ENCODE data around the gene NEK6.

Gene NEK6

DNA sequence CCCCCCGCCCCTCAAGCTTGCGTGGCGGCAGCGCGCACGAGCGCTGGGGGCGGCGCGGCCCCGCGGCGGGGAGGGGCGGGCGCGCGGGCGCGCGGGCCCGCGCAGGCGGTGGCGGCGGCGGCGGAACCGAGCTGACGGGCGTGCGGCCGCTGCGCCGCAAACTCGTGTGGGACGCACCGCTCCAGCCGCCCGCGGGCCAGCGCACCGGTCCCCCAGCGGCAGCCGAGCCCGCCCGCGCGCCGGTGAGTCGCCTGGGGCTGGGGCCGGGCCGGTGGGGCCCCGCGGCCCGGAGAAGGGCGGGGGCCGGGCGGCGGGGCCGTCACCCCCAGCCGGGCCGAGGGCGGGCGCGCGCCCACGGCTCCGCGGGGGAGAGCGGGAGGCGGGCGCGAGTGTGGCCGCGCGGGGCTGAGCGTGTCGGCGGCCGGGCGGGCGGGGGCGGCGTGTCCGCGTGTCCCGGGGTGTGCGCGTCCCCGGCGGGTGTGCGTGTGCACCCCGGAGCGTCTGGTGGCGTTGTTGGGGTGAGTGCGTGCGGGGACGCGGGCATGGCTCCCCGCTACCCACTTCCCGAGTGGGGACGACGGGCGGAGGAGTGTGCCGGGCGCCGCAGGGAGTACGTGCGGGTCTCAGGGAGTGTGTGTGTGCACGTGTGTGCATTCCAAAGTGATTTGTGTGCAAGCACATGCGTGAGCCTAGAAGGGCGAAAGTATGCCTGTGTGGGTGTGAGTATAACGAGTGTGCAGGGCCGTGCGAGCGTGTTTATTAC is at the start of gene NEK6:
NEK6 (plus strand) TSS at position 106 of the 763 bp plus-strand sequence. CDS start 44,016 bp downstream, outside the sequence.
- no peak for DNase-seq (ENCODE audit: low read depth)

DNA sequence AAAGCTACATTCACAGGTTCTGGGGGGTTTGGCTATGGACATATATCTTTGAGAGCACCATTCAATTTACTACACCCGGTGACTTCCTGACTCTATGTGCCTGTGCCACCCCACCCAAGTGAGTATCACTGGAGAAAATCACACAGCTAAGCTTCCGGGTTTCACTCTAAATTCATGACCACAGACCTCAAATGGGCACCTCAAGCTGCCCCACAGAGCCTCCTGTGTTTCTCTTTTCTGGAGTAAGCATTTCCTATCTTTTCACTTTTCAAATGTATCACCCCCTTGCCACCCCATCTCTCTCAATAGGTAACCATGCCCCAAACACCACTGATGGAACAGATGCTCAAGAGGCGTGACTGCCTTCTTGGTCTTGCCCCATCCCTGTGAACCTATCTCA is 49.2 kb upstream of the NEK6 start:
- no peak for DNase-seq (ENCODE audit: low read depth)

DNA sequence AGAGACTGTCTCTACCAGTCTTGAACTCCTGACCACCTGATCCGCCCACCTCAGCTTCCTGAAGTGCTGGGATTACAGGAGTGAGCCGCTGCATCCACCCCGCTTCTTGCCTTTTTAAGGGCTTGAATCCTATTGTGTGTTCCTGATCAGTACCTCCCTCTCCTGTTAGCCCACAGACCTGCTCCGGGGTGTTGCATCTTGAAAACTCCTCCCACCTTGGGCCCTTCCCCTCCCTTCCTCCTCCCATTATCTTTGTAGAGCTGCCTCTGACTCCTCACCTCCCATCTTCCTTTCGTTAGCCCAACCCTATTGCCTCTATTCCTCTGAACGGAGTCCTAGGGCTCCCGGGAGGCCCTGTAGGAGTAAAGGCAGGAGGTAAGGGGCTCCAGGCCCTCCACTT is 48.5 kb upstream of the NEK6 start:
- no peak for DNase-seq (ENCODE audit: low read depth)

DNA sequence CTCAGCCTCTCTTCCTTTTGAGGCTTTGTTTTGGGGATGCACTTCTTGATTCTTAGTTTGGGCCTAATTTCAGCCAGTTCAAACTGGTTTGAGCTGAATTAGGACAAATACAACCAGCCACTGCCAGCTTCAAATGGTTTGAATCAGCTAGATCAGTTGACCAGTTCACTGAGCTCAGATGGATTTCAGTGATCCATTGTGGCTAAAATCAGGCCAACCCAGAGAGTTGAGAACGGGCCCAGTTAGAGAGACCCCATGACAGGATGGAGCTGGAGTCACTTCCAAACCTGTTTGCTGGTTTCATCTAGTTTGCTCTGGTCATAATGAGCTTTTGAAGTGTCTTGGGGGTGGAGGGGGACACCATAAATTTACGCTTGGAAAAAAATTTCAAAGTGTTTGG is 48.0 kb upstream of the NEK6 start:
- DNase-seq (ENCODE audit: low read depth): no peak

DNA sequence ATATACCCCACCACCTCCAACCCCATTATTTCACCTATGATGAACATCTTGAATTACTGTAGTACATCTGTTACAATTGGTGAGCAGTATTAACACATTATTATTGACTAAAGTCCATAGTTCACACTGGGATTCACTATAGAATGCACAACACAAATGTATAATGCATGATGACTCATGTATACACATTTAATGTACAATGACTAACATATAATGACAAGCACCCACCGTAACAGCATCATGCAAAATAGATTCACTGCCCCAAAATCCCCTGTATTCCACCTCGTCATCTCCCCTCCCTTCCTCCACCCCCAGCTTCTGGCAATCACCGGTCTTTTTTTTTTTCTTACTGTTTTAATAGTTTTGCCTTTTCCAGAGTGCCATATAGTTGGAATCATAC is 47.1 kb upstream of the NEK6 start:
- no peak for DNase-seq (ENCODE audit: low read depth)

DNA sequence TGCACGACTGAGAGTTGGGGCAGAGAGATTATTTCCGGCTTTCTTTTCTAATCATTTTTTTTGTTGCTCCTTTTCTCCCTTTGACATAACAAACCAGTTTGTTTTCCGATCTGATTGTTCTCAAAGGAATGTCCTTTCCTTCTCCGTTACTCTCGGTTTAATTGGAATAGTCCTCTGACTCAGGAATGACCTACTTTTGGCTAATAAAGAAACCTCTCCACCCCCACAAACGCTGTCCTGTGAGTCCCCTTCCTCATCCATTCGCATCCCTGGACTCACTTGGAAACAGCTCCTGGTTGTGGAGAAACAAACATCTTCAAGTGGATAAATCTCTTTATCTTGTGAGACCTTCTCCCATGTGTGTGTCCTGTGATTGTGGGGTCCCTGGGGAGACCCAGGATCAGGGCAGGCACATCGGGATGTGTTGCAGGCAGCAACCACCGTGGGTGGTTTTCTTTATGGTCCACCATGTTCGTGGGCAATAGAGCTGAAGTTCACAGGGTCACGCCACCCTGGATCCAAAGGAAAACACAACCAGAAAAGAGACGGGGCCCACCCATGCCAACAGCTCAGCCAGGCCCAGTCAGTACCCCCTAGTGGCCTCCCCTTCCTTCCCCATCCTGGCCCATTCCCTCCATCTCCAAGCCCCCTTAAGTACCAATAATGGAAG is 45.2 kb upstream of the NEK6 start:
- no peak for DNase-seq (ENCODE audit: low read depth)

DNA sequence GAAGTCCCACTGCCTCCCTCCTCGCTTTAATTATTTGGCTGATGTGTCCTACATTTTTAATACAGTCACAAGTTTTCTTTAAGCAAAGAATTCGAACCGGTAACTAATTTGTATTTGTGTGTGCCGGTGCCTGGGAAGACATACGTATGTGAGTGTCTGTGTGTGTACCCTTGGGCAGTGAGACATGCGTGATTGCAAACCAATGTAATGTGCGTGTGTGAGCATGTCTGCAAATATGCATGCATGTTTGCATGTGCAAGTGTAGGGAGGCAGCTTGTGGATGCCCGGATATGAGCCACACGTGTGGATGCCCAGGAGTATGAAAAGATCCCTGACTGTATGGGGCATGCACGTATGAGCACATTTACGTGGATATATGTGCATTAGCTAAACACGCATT is 44.4 kb upstream of the NEK6 start:
- DNase-seq (ENCODE audit: low read depth): no peak

DNA sequence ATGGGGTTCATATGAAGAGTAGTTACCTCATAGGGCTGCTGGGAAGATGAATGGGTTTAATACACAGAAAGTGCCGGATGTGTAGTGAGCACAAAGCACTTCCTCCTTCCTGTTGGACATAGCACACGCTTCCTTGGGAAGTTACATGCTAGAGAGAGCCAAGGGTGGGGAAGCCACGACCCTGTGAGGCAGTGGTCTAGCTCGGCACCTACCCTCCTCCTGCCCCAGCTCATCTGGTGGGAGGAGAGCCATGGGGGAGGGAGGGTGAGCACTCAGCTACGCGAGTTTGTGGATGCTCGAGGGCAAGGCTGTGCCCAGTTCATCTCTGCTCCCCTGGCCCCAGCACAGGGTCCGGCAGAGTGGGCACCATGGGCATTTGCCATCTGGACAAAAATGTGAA is 43.6 kb upstream of the NEK6 start:
- no peak for DNase-seq (ENCODE audit: low read depth)

DNA sequence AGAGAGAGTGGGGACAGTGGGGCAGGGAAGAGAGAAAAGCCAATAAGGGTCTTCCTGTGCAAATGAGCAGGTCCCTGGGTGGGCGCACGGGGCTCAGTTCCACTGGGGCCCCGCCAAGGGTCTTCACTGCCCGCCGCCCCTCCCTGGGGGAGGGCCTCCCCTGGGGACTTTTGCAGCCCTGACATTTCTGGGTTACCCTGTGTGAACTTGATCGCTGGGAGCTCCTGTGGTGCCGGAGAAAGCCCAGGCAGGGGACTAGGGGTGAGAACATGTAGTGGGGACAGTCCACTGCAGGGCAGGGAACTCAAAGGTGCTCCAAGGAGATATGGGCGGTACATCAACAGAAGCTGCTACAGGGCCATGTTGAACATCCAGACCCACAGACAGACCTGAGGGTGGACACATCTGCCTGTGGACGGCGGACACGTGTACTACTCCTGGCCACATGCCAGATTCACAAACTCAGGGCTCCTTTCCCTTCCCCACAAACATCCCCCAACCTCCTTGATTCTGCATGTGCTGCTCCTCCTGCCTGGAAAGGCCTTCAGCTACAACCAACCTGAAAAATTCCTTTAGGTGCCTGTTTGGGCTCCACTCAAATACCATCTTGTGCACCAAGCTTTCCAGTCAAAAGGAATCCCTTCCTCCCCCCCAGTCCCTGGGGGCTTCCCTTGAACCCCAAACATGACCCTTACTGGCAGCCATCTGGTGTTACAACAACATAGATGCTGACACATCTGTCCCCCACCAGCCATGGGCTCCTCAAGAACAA is 43.0 kb upstream of the NEK6 start:
- DNase-seq (ENCODE audit: low read depth): no peak

DNA sequence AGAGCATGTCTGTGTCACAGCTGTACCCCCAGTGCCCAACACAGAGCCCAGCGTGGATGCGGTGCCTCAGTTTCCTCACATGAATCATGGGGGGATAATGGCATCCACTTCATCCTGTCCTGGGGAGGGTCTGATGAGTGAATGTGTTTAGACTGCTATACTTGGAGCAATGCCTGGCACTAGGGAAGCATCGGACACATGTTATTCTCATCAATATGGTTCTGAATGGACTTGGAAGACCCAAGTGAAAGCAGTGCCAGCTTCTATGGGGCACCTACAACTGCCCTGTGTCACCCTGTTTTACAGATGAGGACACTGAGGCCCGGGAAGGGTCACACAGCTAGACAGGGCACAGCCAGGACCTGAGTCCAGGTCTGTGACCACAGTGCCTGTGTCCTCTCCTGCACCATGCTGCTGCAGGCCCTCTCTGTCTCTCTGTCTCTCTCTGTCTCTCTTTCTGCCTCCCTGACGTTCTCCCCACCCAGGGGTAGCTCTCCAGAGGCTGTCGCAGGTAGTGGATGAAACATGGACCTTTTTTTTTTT is 42.3 kb upstream of the NEK6 start:
- DNase-seq (ENCODE audit: low read depth): no peak

DNA sequence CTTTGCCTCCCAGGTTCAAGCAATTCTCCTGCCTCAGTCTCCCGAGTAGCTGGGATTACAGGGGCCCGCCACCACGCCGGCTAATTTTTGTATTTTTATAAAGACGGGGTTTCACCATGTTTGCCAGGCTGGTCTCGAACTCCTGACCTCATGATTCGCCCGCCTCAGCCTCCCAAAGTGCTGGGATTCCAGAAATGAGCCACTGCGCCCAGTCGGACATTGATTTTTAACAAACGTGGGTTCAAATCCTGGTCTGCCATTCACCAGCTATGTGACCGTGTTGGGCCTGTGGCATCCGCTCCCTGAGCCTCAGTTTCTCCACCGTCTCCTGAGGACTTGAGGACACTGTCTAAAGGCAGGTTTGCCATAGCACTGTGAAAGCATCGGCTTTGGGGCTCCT is 41.8 kb upstream of the NEK6 start:
- no peak for DNase-seq (ENCODE audit: low read depth)

DNA sequence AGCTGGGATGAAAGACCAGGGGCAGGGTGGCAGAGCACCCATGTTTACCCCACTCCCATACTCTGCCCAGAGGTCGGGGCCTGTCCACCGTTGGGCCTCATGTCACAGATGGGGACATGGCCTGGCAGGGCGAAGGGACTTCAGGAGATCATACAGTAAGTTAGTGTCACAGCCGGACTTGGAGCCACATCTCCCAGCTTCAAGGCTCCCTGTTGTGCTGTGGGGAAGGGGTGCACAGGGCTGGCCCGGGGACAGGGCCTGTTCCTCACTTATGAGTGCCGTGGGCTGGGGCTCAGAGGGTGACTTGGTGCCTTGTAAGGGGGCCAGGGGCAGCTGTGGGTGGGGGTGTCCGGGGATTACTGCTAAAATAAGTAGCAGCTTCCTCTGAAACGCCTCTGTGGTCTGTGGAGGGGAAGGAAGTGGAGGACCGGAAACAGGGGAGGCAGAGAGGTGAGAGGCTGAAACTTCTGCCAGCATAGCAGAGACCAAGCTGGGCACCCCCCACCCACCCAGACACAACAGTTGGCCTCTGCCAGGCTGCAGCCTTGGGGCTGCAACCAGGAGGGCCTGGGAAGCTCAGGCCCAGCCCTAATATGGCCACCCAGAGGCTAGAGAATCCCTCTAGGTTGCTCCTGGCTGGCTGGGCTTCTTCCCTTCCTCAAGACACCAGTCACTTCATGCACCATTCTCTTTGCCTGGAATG is 41.1 kb upstream of the NEK6 start:
- no peak for DNase-seq (ENCODE audit: low read depth)

DNA sequence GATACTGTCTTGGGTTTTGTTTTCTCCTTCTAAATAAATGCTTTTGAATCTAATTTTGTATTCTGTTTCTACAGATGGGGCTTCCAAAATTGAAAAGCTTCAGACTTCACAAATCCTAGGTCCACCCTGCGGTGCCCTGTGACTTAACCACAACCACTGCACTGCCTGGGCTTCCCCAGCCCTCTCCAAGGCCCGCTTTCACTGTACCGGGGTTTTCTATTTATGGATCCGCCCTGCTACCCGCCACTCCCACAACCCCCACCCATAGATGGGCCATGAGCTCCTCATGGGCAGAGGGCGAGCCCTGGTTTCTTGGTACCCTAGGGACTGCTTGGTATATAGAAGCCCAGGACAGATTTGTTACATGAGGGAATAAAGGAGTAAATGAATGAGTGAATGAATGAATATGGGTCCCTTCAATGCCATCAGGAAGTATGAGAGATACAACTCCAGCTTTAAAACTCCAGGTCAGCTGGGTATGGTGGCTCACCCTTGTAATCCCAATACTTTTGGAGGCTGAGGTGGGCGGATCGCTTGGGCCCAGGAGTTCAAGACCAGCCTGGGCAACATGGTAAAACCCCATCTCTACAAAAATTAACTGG is 39.8 kb upstream of the NEK6 start:
- DNase-seq (ENCODE audit: low read depth): no peak

DNA sequence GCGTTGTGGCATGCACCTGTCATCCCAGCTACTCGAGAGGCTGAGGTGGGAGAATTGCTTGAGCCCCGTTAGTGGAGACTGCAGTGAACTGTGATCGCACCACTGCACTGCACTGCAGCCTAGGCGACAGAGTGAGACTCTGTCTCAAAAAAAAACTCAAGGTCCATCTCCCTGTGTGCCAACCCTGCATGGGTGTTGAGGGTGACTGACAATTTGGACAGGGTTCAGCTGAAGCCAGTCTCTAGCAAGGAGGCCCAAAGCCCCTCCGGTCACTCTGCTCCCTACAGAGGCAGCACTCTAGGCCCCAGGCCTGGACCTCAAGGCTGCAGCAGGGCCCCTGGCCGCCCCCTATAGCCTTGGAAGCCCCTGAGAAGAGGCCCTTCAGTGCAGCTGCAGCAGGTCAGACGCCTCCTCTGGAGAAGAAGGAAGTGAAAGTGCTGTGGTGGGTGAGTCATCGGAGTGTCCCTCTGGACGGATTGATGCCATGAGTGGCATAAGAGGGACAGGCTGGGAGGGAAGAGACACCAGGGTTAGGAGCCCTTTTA is 39.2 kb upstream of the NEK6 start:
- no peak for DNase-seq (ENCODE audit: low read depth)

DNA sequence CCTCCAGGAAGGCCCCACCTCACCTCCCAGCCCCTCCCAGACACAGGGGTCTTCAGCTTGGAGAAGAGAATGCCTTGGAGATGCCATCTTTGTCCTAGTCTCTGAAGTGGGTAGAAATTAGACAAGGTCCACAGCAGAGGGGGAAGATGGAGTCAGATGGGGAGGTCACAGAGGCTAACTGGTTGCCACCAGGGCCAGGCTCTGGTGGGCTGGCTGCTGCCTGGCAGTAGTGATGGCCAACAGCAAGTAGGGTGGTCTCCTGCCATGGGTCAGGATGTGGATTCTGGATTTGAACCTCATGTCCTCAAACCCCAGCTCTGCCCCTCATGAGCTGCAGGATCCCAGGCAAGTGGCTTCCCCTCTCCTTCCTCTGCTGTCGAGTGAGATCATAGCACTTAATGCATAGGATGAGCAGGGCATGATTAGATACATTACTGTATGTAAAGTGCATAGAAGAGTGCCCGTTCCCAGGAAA is 38.7 kb upstream of the NEK6 start:
- no peak for DNase-seq (ENCODE audit: low read depth)

DNA sequence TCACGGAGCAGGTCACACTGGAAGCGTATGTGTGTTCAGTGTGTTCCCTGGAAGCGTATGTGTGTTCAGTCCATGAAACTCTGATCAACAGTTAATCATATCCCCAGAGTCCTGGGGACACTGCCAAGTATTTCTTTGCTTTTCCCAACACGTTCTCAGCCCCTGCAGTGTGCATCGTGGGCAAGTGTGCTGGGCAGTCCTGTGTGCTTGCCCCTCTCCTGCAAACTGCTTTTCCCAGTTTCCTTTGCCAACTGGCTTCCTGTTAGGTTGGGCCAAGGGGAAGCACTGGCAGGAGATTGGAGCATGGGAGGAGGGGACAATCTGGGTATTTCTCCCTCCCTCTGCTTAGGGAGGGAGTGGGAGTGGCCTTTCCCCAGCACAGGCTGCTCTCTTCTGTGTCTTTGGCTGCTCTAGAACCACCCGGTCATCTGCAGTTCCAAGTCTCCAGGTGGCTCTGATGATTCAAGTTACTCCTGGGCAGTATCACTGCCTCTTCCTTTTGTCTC is 36.8 kb upstream of the NEK6 start:
- no peak for DNase-seq (ENCODE audit: low read depth)

DNA sequence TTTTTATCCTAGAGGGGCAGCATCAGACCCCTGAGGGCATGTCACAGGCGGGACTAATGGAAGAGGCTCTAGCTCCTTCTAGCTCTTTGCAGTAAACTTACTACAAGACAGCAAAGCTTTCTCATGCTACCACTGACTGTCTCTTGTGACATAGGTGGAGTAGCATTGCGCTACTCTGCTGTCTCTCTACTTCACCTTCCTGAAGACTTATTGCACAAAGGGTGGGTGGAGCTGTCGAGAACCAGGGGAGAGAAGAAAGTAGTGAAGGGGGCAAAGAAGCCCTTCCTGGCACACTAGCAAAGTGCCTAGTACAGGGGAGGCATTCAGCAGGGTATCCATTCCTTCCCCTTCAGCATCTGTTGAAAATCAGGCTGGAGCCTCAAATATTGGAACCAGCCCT is 36.1 kb upstream of the NEK6 start:
- DNase-seq (ENCODE audit: low read depth): no peak

DNA sequence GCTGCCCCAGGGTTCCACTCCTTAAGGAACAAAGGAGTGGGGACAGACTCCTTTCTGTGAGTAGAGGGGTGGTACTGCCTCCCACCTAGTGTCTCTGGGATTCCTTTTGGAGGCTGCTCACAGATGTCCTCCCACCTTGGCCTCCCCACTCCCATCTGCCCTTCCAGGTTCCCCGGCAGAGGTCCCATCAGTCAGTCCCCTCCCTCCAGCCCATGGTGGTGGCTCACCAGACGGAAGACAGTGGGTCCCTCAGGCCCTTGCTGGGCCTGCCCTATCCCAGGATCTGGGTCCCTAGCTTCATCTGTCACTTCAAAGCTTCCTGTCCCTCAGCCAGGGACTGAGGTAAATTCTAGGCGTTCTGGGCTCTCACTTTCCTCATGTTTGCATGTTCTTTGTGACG is 35.6 kb upstream of the NEK6 start:
- no peak for DNase-seq (ENCODE audit: low read depth)

DNA sequence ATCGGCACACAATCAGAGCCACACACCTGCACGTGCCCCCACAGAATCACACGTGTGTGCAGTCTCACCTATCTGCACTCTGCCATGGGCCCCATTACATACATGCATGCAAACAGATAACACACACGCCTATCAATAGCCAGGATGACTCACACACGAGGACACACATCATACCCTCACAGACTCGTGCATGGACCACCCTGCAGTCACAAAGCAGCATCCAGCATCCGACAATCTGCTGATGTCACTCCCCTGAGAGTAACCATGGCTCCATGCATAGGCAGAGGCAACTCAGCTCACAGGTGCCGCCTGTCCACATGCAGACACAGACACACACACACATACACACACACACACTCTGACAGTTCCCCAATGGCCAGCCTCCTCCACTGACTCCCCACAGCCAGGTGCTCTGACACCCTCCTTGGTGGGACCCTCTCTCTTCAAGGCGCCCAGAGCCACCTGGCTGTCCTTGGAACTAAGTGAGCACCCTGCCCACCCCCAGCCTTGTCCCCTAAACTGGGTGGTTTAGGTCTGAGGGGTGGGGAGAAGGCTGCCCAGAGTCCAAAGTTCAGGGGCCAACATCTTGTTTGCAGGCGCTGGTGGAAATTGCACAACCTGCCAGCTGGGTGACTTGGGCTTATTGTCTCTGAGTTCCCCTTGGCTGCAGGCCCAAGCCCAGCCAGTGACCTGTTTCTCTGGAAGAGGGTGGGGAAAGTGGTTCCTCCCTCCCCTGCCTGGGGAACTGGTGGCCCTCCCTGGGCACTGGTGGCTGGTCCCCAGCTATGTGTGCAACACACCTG is 34.6 kb upstream of the NEK6 start:
- no peak for DNase-seq (ENCODE audit: low read depth)

DNA sequence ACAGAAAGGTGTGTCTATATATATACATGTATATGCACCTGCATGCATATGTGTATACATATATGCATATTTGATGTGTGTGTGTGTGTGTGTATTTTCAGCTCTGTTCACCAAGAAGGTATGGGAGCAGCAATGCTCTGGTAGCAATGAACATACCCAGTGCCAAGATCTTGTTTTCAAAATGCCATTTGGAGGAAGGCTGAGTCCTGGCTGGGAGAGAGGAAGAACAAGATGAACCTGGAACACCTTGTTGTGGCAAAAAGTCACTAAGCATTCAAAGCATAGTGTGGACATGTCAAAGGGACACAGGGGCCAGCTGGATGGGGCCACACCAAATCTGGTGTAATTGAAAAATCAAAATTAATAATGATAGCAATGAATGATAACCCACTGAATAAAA is 31.8 kb upstream of the NEK6 start:
- DNase-seq (ENCODE audit: low read depth): no peak

All from stimulated activated CD8-positive, alpha-beta memory T cell treated with anti-CD3 and anti-CD28 coated beads, Interleukin-12 subunit alpha, Interleukin-12 subunit beta, amount 100 ng/mL, for 1 hour (primary cell).